Epithelial cell of proximal tubule (primary cell): Measurements from ENCODE around the gene DAGLA. TPM values are rescaled to one million over a fixed set of nuclear protein-coding genes. Genes with fewer than 3 reads are reported as not detected.

Source experiments
- DNase-seq: peaks from one replicate; pipeline ENCODE4 v3.0.0-alpha.2; 2011; ENCODE audit warnings: low read depth
- H3K4me3 ChIP-seq: 2 replicates; pipeline ENCODE4 v1.5.1; 2011; ENCODE audit warnings: low read depth, mild to moderate bottlenecking, low read length
- CTCF ChIP-seq: conservative IDR thresholded peaks from 2 replicates; pipeline ENCODE4 v1.5.1; 2012; ENCODE audit warnings: low read depth, mild to moderate bottlenecking, low read length
- total RNA-seq: library from RNA; depleted of rRNA; stranded (reverse); fragments of >200 nt; gene quantifications from 2 replicates; pipeline ENCODE4 v1.2.3, GENCODE V29; 2015

The DAGLA gene
- total RNA-seq, 1 donor from 2014 or later: 4.5 TPM

DNA sequence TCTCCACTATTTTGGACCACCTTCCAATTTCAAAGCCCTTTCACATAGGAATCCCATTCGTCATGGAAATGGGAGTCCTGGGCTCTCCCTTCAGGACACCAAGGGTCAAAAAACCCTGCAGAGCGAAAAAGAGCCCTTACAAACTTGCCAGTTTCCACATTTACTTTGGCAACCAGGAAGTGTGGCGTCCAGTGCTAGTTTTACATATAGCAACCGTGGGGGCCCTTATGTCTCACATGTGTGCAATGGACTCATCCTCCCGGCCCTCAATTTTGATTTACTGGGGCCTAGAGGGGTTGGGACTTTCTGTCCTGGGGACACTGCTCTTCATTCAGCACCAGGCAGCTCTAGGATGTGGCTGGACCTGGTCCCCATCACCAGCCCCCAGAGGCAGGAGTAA is 33.7 kb downstream of the DAGLA start:
- DNase-seq: no peak
- H3K4me3 ChIP-seq: no peak overlapping the region
- no peak for TF ChIP-seq CTCF

DNA sequence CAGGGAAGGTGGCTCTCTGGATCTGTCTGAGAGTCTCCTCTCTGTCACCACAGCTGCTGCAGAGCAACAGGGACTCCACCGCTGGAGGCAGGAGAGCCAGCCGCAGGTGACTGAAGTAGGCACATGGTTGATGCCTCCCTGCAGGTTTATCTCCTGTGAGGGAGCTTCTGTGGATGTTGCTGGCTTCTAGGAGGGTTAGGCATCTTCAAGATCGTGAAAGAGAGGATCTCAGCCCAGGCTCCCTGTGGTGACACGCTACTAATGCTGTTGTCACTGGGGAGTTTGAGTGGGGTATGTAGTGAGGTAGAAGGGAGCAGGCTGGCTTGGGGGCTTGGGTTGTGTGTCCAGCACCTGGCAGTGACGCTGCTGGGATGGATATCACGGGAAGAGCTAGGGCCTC is 34.1 kb downstream of the DAGLA start:
- DNase-seq: no peak
- TF ChIP-seq CTCF: no peak
- no peak overlapping the region for H3K4me3 ChIP-seq

- no peak overlapping the region for H3K4me3 ChIP-seq
- no peak for TF ChIP-seq CTCF
- no peak for DNase-seq
Measured at GRCh38 chr11:61714916-61715315, 34.7 kb downstream of the DAGLA start.

GRCh38 chr11:61715867-61716266 is 35.7 kb downstream of the DAGLA start:
- DNase-seq: no peak
- TF ChIP-seq CTCF: no peak
- H3K4me3 ChIP-seq: no peak overlapping the region

- no peak for DNase-seq
- H3K4me3 ChIP-seq: no peak overlapping the region
- TF ChIP-seq CTCF: no peak
Measured at GRCh38 chr11:61716478-61717285, 36.5 kb downstream of the DAGLA start.

DNA sequence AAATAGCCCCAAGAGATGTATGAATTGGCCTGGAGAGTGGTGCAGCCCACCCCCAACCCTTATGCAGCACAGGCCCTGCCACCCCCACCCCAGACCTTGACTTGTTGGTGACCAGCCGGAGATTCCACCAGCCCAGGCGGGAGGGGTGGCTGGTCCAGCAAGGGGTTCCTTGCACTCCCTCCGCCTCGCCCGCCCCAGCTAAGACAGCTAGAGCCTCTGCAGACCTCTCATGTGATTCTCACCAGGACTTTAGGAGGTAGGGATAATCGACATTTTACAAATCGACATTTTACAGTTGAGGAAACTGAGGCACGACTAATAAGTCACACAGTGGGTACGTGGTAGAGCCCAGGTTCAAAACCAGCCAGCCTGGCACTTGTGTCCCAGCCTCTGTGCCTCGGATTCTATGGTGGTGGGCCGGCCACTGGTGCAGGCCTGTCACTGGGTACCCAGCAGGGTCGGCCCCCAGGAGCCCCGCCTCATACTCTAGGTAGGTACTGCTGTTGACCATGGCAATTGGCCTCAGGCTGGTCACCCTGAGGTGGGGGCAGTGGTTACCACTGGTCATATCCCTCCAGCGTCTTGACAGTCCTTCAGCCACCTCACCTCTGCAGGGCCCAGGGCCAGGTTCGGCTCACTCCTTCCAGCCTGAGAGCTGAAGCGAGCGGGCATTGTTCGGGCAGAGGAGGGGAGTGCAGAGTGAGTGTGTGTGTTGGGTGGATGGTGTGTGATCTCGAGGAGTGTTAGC is 37.3 kb downstream of the DAGLA start:
- TF ChIP-seq CTCF: no peak
- no peak for DNase-seq
- no peak overlapping the region for H3K4me3 ChIP-seq
